Suprapubic skin (tissue), 4 donors: Measurements from ENCODE around the gene MLXIPL.

ENCODE experiments used
- CTCF ChIP-seq, 2 donors: fragments of 200-600 bp in 1 of 2; fragments of 450-650 bp in 1 of 2; sonication (generic) in 1 of 2; IDR thresholded peaks; one replicate each; pipeline ENCODE4 v1.5.1; 2016 to 2019; ENCODE audit warnings: antibody characterized with exemption in 2 of 2, mild to moderate bottlenecking in 1 of 2, moderate library complexity in 1 of 2
- EP300 ChIP-seq: sonication (generic); formaldehyde crosslinking; IDR thresholded peaks from one replicate; pipeline ENCODE4 v1.6.1; 2017; ENCODE audit warnings: antibody characterized with exemption
- POLR2A ChIP-seq, 2 donors: fragments of 450-650 bp; IDR thresholded peaks; one replicate each; pipeline ENCODE4 v1.6.1; 2017; ENCODE audit warnings: antibody characterized with exemption in 2 of 2, mild to moderate bottlenecking in 2 of 2, moderate library complexity in 2 of 2
- POLR2AphosphoS5 ChIP-seq, 3 donors: sonication (generic); formaldehyde crosslinking; IDR thresholded peaks; one replicate each; pipeline ENCODE4 v1.6.1; 2017; ENCODE audit warnings: antibody characterized with exemption in 3 of 3

- TF ChIP-seq CTCF (IDR thresholded peaks at IDR 0.05): no peak
- no peak for TF ChIP-seq POLR2AphosphoS5 (IDR thresholded peaks at IDR 0.05)
- no peak for TF ChIP-seq POLR2A (IDR thresholded peaks at IDR 0.05)
- no peak for TF ChIP-seq EP300
These were observed 14.2 kb downstream of the MLXIPL start for GRCh38 chr7:73610105-73610504.
